SK-N-SH (cell line): ENCODE measurements around the gene RDX. TPM values are rescaled to one million over a fixed set of nuclear protein-coding genes. Genes with fewer than 3 reads are reported as not detected.

Source experiments
- CTCF ChIA-PET: fragments of 300-600, 350-600 bp; formaldehyde crosslinking; extraction: SDS; loops from one replicate; lab custom pipeline; 2021; lab: Yijun Ruan, JAX
- POLR2A ChIA-PET: fragments of 350-600 bp; sonication (Branson Sonifier 250); formaldehyde crosslinking; extraction: SDS; loops from one replicate; lab custom pipeline; 2020; ENCODE audit warnings: antibody characterized with exemption, inconsistent platforms; lab: Yijun Ruan, JAX
- DNase-seq: peaks from one replicate; pipeline ENCODE4 v3.0.0; 2012
- H2AFZ ChIP-seq: fragments of 200-600 bp; sonication (generic); 2 replicates; pipeline ENCODE4 v1.8.1; 2016; ENCODE audit warnings: antibody characterized with exemption, mild to moderate bottlenecking, low read depth
- H3F3A ChIP-seq: fragments of 200-600 bp; sonication (generic); replicated peaks from 2 replicates; pipeline ENCODE3; 2016; ENCODE audit warnings: antibody characterized with exemption, mild to moderate bottlenecking; ENCODE audit not compliant: insufficient read depth
- H3K27ac ChIP-seq, 2 experiments: fragments of 200-500 bp in 1 of 2; fragments of 200-600 bp in 1 of 2; sonication (Bioruptor generic) in 1 of 2; sonication (generic), shearing (Covaris generic) in 1 of 2; 2 replicates each; pipeline versions ENCODE4 v1.5.1 to v1.6.1; 2014 to 2016; ENCODE audit warnings: low read depth in 2 of 2, inconsistent platforms in 1 of 2, low read length in 1 of 2, mild to moderate bottlenecking in 1 of 2, mixed read lengths in 1 of 2
- H3K27me3 ChIP-seq: fragments of 200-600 bp; sonication (generic), shearing (Covaris generic); 2 replicates; pipeline ENCODE4 v1.6.1; 2016; ENCODE audit warnings: mixed run types; ENCODE audit not compliant: insufficient read depth
- H3K36me3 ChIP-seq, 2 experiments: fragments of 200-500 bp in 1 of 2; fragments of 200-600 bp in 1 of 2; sonication (Bioruptor generic) in 1 of 2; sonication (generic) in 1 of 2; replicated peaks in 1 of 2; 2 replicates each; pipeline versions ENCODE3 to v1.5.1; 2014 to 2016; ENCODE audit warnings: low read length in 1 of 2, mild to moderate bottlenecking in 1 of 2; ENCODE audit not compliant: insufficient read depth in 2 of 2, control insufficient read depth in 1 of 2
- H3K4me1 ChIP-seq, 2 experiments: fragments of 200-500 bp in 1 of 2; fragments of 200-600 bp in 1 of 2; sonication (Bioruptor generic) in 1 of 2; sonication (generic), shearing (Covaris generic) in 1 of 2; 2 replicates each; pipeline versions ENCODE4 v1.5.1 to v1.6.1; 2014 to 2016; ENCODE audit warnings: low read depth in 1 of 2, low read length in 1 of 2, mixed run types in 1 of 2; ENCODE audit not compliant: insufficient read depth in 2 of 2, control insufficient read depth in 1 of 2
- H3K4me2 ChIP-seq: fragments of 200-600 bp; sonication (generic), shearing (Covaris generic); 2 replicates; pipeline ENCODE4 v1.6.1; 2017; ENCODE audit warnings: mixed run types
- H3K4me3 ChIP-seq, 2 experiments: fragments of 200-500 bp in 1 of 2; fragments of 200-600 bp in 1 of 2; sonication (Bioruptor generic) in 1 of 2; sonication (generic), shearing (Covaris generic) in 1 of 2; 2 replicates each; pipeline versions ENCODE4 v1.5.1 to v1.8.1; 2014 to 2016; ENCODE audit warnings: low read depth in 2 of 2, inconsistent platforms in 1 of 2, low read length in 1 of 2, mild to moderate bottlenecking in 1 of 2, mixed read lengths in 1 of 2, moderate library complexity in 1 of 2
- H3K79me2 ChIP-seq: fragments of 200-600 bp; sonication (generic); 2 replicates; pipeline ENCODE4 v1.8.1; 2017; ENCODE audit warnings: mild to moderate bottlenecking; ENCODE audit not compliant: insufficient read depth
- H3K9ac ChIP-seq: fragments of 200-600 bp; sonication (generic); 2 replicates; pipeline ENCODE4 v1.6.1; 2017; ENCODE audit warnings: mixed run types
- H3K9me2 ChIP-seq: fragments of 200-600 bp; sonication (generic); 2 replicates; pipeline ENCODE4 v1.6.1; 2017; ENCODE audit warnings: mixed run types
- H3K9me3 ChIP-seq: fragments of 200-600 bp; sonication (generic); 2 replicates; pipeline ENCODE4 v1.6.1; 2017; ENCODE audit warnings: mixed run types, mild to moderate bottlenecking, moderate library complexity
- H4K20me1 ChIP-seq: fragments of 200-600 bp; sonication (generic); 2 replicates; pipeline ENCODE4 v1.6.1; 2017; ENCODE audit warnings: mild to moderate bottlenecking, mixed run types; ENCODE audit not compliant: insufficient read depth
- CTCF ChIP-seq: fragments of 200-600 bp; sonication (generic); IDR thresholded peaks from 2 replicates; pipeline ENCODE4 v1.6.1; 2017; ENCODE audit warnings: antibody characterized with exemption, mild to moderate bottlenecking, moderate library complexity
- ELF1 ChIP-seq: IDR thresholded peaks from 2 replicates; pipeline ENCODE4 v1.4.0; 2012
- EZH2phosphoT487 ChIP-seq: fragments of 200-600 bp; sonication (generic); IDR thresholded peaks from 2 replicates; pipeline ENCODE4 v1.6.1; 2017; ENCODE audit warnings: low read depth, mixed run types, mild to moderate bottlenecking, antibody characterized with exemption, moderate library complexity, borderline replicate concordance
- FOSL2 ChIP-seq: IDR thresholded peaks from 2 replicates; pipeline ENCODE4 v1.4.0; 2012; ENCODE audit warnings: low read depth, mild to moderate bottlenecking, moderate library complexity, borderline replicate concordance
- FOXM1 ChIP-seq: IDR thresholded peaks from 2 replicates; pipeline ENCODE4 v1.4.0; 2012; ENCODE audit warnings: low read depth, mild to moderate bottlenecking
- GABPA ChIP-seq: IDR thresholded peaks from 2 replicates; pipeline ENCODE4 v1.4.0; 2012; ENCODE audit warnings: low read depth, mild to moderate bottlenecking
- IRF3 ChIP-seq: fragments of 150-350 bp; IDR thresholded peaks from 2 replicates; pipeline ENCODE4 v1.6.1; 2016; ENCODE audit warnings: mild to moderate bottlenecking, low read depth, low read length
- MEF2A ChIP-seq: IDR thresholded peaks from 2 replicates; pipeline ENCODE4 v1.4.0; 2012; ENCODE audit warnings: low read depth, borderline replicate concordance
- NRF1 ChIP-seq: IDR thresholded peaks from 2 replicates; pipeline ENCODE4 v1.6.1; 2012; ENCODE audit warnings: low read depth, mild to moderate bottlenecking, low read length
- POLR2AphosphoS5 ChIP-seq: IDR thresholded peaks from 2 replicates; pipeline ENCODE4 v1.6.1; 2012; ENCODE audit warnings: low read depth, low read length
- RAD21 ChIP-seq: IDR thresholded peaks from 2 replicates; pipeline ENCODE4 v1.6.1; 2012; ENCODE audit warnings: mild to moderate bottlenecking, low read length
- RCOR1 ChIP-seq: fragments of 150-350 bp; IDR thresholded peaks from 2 replicates; pipeline ENCODE4 v1.6.1; 2017; ENCODE audit warnings: antibody characterized with exemption, low read length
- SIN3A ChIP-seq: IDR thresholded peaks from 2 replicates; pipeline ENCODE4 v1.6.1; 2012; ENCODE audit warnings: low read depth, mild to moderate bottlenecking, low read length, moderate library complexity, borderline replicate concordance
- TAF1 ChIP-seq: IDR thresholded peaks from 2 replicates; pipeline ENCODE4 v1.6.1; 2012; ENCODE audit warnings: low read depth, mild to moderate bottlenecking, low read length, moderate library complexity, borderline replicate concordance
- TCF12 ChIP-seq: IDR thresholded peaks from 2 replicates; pipeline ENCODE4 v1.4.0; 2012
- TEAD4 ChIP-seq: IDR thresholded peaks from 2 replicates; pipeline ENCODE4 v1.4.0; 2012; ENCODE audit warnings: mild to moderate bottlenecking, borderline replicate concordance; ENCODE audit not compliant: insufficient read depth
- USF2 ChIP-seq: fragments of 150-350 bp; IDR thresholded peaks from 2 replicates; pipeline ENCODE4 v1.6.1; 2017; ENCODE audit warnings: antibody characterized with exemption, low read length, low read depth, borderline replicate concordance
- YY1 ChIP-seq: IDR thresholded peaks from 2 replicates; pipeline ENCODE4 v1.4.0; 2012; ENCODE audit warnings: low read depth, mild to moderate bottlenecking
- ZBTB33 ChIP-seq: IDR thresholded peaks from 2 replicates; pipeline ENCODE4 v1.4.0; 2012; ENCODE audit warnings: low read depth, borderline replicate concordance
- WGBS: methylation state at CpG from one replicate; pipeline ENCODE4 v1.1.6; 2017; ENCODE audit warnings: low lambda C conversion rate; 5-methylcytosine and 5-hydroxymethylcytosine counted together
- polyA plus RNA-seq, 3 experiments: library from polyadenylated mRNA; depleted of rRNA; stranded (reverse); fragments of >200 nt; gene quantifications; 2 replicates each; pipeline ENCODE4 v1.2.3, GENCODE V29; 2012
- TF ChIP-seq, protein P1 (sequence below): IDR thresholded peaks from 2 replicates; pipeline ENCODE4 v1.4.0; 2012; ENCODE audit warnings: low read depth, borderline replicate concordance

Gene RDX
- polyA plus RNA-seq, 1 of the 3 experiments (the other 2 are of a cell fraction): 29.4 TPM

GRCh38 chr11:110165039-110165925 lies 131.1 kb downstream of the RDX start:
- Histone ChIP-seq H3K79me2 (no peaks in the 10 kb centered on the region), H3K9ac (no peak overlapping the region), H2AFZ (no peak overlapping the region), H4K20me1 (no peaks in the 10 kb centered on the region), H3K4me2 (no peak overlapping the region), H3K4me3 (no peak overlapping the region), H3K9me3 (no peaks in the 10 kb centered on the region), H3K27ac (no peak overlapping the region), H3K9me2 (no peaks in the 10 kb centered on the region), H3K27me3 (no peaks in the 10 kb centered on the region), H3K36me3 (peaks cover 14 to 31% of the 10 kb centered on the region in 2 experiments), H3F3A (peaks cover 3% of the 10 kb centered on the region), H3K4me1 (no peaks in the 10 kb centered on the region)
- ChIA-PET CTCF (interaction anchor here (1.1 to 1.6 kb wide), 4 partner anchors 10 to 35 kb away, joined by 3 to 5 read pairs (median 4); no protein-coding TSS in a partner anchor), POLR2A (no interaction called here)
- no peak for DNase-seq
- no peak for TF ChIP-seq TEAD4
- no peak for TF ChIP-seq RAD21
- TF ChIP-seq EZH2phosphoT487: no peak
- no peak for TF ChIP-seq RCOR1
- no peak for TF ChIP-seq NRF1
- no peak for TF ChIP-seq SIN3A
- TF ChIP-seq YY1: no peak
- WGBS: 93% methylated on average over 26 of the region's 28 CpGs

GRCh38 chr11:110162216-110162615 lies 134.2 kb downstream of the RDX start:
- H3K36me3 ChIP-seq: peaks cover 24 to 35% of the 10 kb centered on the region in 2 experiments
- CTCF ChIA-PET: no interaction called here
- H3F3A ChIP-seq: peaks cover 3% of the 10 kb centered on the region
- no peak overlapping the region for H3K9ac ChIP-seq
- H3K27ac ChIP-seq: no peak overlapping the region
- POLR2A ChIA-PET: interaction anchor here (1.4 kb wide), 1 partner anchor 34 kb away, joined by 4 read pairs; no protein-coding TSS in a partner anchor
- H3K4me1 ChIP-seq: no peaks in the 10 kb centered on the region
- H4K20me1 ChIP-seq: no peaks in the 10 kb centered on the region
- H3K79me2 ChIP-seq: no peaks in the 10 kb centered on the region
- no peak overlapping the region for H3K4me3 ChIP-seq
- H3K9me3 ChIP-seq: no peaks in the 10 kb centered on the region
- H2AFZ ChIP-seq: no peak overlapping the region
- no peaks in the 10 kb centered on the region for H3K9me2 ChIP-seq
- H3K27me3 ChIP-seq: no peaks in the 10 kb centered on the region
- no peak overlapping the region for H3K4me2 ChIP-seq
- DNase-seq: no peak
- TF ChIP-seq ELF1: no peak
- TF ChIP-seq IRF3: no peak
- no peak for TF ChIP-seq POLR2AphosphoS5
- TF ChIP-seq SIN3A: no peak
- TF ChIP-seq RAD21: no peak
- TF ChIP-seq MEF2A: no peak
- TF ChIP-seq TCF12: no peak
- no peak for TF ChIP-seq GABPA
- TF ChIP-seq EZH2phosphoT487: no peak
- TF ChIP-seq CTCF: no peak
- TF ChIP-seq FOSL2: no peak
- TF ChIP-seq, protein P1, sequence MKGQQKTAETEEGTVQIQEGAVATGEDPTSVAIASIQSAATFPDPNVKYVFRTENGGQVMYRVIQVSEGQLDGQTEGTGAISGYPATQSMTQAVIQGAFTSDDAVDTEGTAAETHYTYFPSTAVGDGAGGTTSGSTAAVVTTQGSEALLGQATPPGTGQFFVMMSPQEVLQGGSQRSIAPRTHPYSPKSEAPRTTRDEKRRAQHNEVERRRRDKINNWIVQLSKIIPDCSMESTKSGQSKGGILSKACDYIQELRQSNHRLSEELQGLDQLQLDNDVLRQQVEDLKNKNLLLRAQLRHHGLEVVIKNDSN: no peak
- TF ChIP-seq TAF1: no peak
- TF ChIP-seq TEAD4: no peak
- no peak for TF ChIP-seq USF2
- no peak for TF ChIP-seq ZBTB33
- TF ChIP-seq FOXM1: no peak
- no peak for TF ChIP-seq RCOR1
